ENCODE data around the gene HS3ST6. TPM values are rescaled to one million over a fixed set of nuclear protein-coding genes. Genes with fewer than 3 reads are reported as not detected.

Gene HS3ST6
- total and polyA plus RNA-seq, 2 of the 13 experiments (the other 11 are each of a cell fraction or from before 2014, with no cell fraction given) = not detected

DNA sequence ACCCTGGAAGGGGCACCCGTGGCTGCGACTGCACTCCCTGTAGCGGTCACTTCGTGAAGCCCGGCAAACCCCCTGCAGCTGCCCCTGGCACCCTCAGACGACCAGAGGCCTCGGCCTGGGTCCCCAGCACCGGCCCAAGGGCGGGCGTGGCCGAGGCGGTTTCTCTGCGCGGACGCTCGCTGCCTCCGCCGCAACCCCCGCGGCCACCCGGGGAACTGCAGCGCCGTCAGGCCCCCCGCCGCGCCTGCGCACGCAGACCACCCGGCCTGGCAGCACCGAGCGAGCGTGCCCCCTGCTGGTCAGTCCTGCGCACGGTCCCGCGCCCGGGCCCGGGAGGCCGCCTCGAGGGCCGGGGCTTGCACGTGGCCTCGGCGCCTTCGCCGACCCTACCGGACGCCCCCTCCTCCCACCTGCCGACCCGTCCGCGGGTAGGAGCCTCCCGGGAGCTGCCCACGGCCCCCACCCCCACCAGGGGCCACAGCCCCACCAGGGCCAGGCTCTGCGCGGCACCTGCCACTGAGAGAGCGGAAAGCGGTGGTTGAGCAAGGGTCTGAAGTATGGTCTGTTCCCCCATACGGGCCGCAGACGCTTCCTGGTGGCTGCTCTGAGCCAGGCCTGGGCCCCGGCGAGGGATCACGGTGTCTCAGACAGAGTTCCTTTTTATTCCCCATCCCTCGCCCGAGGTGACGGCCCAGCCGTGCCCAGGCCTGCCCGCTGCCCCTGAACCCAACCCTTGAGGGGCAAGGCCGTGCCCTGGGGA lies 11.5 kb upstream of the HS3ST6 start (continued):
- no peak for TF ChIP-seq ZNF121 (CRISPR knock-in tag; IDR thresholded peaks at IDR 0.05)
- 0 out of 2 replicates have a peak, but pooled peaks have one; percentile 76 for TF ChIP-seq GTF3A (CRISPR knock-in tag; conservative IDR thresholded peaks at IDR 0.05)
- TF ChIP-seq SP5 (CRISPR knock-in tag; IDR thresholded peaks at IDR 0.05; ENCODE audit: borderline replicate concordance, low read depth) = no peak
- TF ChIP-seq, protein P1, sequence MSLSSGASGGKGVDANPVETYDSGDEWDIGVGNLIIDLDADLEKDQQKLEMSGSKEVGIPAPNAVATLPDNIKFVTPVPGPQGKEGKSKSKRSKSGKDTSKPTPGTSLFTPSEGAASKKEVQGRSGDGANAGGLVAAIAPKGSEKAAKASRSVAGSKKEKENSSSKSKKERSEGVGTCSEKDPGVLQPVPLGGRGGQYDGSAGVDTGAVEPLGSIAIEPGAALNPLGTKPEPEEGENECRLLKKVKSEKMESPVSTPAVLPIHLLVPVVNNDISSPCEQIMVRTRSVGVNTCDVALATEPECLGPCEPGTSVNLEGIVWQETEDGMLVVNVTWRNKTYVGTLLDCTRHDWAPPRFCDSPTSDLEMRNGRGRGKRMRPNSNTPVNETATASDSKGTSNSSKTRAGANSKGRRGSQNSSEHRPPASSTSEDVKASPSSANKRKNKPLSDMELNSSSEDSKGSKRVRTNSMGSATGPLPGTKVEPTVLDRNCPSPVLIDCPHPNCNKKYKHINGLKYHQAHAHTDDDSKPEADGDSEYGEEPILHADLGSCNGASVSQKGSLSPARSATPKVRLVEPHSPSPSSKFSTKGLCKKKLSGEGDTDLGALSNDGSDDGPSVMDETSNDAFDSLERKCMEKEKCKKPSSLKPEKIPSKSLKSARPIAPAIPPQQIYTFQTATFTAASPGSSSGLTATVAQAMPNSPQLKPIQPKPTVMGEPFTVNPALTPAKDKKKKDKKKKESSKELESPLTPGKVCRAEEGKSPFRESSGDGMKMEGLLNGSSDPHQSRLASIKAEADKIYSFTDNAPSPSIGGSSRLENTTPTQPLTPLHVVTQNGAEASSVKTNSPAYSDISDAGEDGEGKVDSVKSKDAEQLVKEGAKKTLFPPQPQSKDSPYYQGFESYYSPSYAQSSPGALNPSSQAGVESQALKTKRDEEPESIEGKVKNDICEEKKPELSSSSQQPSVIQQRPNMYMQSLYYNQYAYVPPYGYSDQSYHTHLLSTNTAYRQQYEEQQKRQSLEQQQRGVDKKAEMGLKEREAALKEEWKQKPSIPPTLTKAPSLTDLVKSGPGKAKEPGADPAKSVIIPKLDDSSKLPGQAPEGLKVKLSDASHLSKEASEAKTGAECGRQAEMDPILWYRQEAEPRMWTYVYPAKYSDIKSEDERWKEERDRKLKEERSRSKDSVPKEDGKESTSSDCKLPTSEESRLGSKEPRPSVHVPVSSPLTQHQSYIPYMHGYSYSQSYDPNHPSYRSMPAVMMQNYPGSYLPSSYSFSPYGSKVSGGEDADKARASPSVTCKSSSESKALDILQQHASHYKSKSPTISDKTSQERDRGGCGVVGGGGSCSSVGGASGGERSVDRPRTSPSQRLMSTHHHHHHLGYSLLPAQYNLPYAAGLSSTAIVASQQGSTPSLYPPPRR (CRISPR knock-in tag; IDR thresholded peaks at IDR 0.05; ENCODE audit: borderline replicate concordance) = peak; percentile 48; the same call in 1 of the 2 replicates
- TF ChIP-seq, protein P2, sequence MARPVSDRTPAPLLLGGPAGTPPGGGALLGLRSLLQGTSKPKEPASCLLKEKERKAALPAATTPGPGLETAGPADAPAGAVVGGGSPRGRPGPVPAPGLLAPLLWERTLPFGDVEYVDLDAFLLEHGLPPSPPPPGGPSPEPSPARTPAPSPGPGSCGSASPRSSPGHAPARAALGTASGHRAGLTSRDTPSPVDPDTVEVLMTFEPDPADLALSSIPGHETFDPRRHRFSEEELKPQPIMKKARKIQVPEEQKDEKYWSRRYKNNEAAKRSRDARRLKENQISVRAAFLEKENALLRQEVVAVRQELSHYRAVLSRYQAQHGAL (CRISPR knock-in tag; IDR thresholded peaks at IDR 0.05; ENCODE audit: not compliant biosample characterization) = no peak
- peak; percentile 66; the same call in 1 of the 2 replicates for TF ChIP-seq ARNTL (CRISPR knock-in tag; IDR thresholded peaks at IDR 0.05)
- TF ChIP-seq U2AF2 (IDR thresholded peaks at IDR 0.05; ENCODE audit: low read depth, low read length) = no peak
- TF ChIP-seq, protein P3, sequence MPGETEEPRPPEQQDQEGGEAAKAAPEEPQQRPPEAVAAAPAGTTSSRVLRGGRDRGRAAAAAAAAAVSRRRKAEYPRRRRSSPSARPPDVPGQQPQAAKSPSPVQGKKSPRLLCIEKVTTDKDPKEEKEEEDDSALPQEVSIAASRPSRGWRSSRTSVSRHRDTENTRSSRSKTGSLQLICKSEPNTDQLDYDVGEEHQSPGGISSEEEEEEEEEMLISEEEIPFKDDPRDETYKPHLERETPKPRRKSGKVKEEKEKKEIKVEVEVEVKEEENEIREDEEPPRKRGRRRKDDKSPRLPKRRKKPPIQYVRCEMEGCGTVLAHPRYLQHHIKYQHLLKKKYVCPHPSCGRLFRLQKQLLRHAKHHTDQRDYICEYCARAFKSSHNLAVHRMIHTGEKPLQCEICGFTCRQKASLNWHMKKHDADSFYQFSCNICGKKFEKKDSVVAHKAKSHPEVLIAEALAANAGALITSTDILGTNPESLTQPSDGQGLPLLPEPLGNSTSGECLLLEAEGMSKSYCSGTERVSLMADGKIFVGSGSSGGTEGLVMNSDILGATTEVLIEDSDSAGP (CRISPR knock-in tag; IDR thresholded peaks at IDR 0.05; ENCODE audit: borderline replicate concordance) = peak; percentile 32; the same call in 1 of the 2 replicates
- peak; percentile 13 for TF ChIP-seq HNRNPK (IDR thresholded peaks at IDR 0.05; ENCODE audit: low read depth, low read length, poor library complexity, severe bottlenecking)
- TF ChIP-seq GATAD2A (CRISPR knock-in tag; IDR thresholded peaks at IDR 0.05) = peak; percentile 9; the same call in 1 of the 2 replicates
- TF ChIP-seq ZNF619 (CRISPR knock-in tag; IDR thresholded peaks at IDR 0.05) = no peak
- TF ChIP-seq FOXC1 (CRISPR knock-in tag; IDR thresholded peaks at IDR 0.05; ENCODE audit: borderline replicate concordance) = peak; percentile 72; the same call in 1 of the 2 replicates
- TF ChIP-seq MTA1 (CRISPR knock-in tag; IDR thresholded peaks at IDR 0.05; ENCODE audit: borderline replicate concordance) = peak; percentile 71; the same call in 1 of the 2 replicates
- 0 out of 2 replicates have a peak, but pooled peaks have one; percentile 45 for TF ChIP-seq ELF3 (CRISPR knock-in tag; IDR thresholded peaks at IDR 0.05)
- TF ChIP-seq ZNF552 (CRISPR knock-in tag; IDR thresholded peaks at IDR 0.05; ENCODE audit: borderline replicate concordance) = peak; percentile 29; the same call in 1 of the 2 replicates
- TF ChIP-seq, protein P4, sequence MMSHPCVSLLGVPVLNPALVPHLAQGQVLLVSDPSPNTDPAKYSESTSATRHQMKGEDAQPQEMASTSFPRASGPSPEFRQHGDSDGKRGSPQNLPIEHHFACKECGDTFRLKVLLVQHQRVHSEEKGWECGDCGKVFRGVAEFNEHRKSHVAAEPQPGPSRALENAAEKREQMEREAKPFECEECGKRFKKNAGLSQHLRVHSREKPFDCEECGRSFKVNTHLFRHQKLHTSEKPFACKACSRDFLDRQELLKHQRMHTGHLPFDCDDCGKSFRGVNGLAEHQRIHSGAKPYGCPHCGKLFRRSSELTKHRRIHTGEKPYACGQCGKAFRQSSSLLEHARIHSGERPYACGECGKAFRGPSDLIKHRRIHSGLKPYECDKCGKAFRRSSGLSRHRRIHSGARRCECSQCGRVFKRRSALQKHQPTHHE (CRISPR knock-in tag; IDR thresholded peaks at IDR 0.05; ENCODE audit: borderline replicate concordance) = no peak
- no peak for TF ChIP-seq ZNF343 (CRISPR knock-in tag; IDR thresholded peaks at IDR 0.05)
- TF ChIP-seq FIP1L1 (IDR thresholded peaks at IDR 0.05; ENCODE audit: borderline replicate concordance, insufficient read depth, low read depth, low read length) = no peak
- no peak for TF ChIP-seq ZNF17 (CRISPR knock-in tag; IDR thresholded peaks at IDR 0.05)
- no peak for TF ChIP-seq ISX (CRISPR knock-in tag; conservative IDR thresholded peaks at IDR 0.05)
